ENCODE results near the gene MACC1.

The MACC1 gene

GRCh38 chr7:20219446-20220292 is 2.5 kb upstream of the MACC1 start:
- Histone ChIP-seq H3K4me3 (ENCODE audit: low read depth, low read length, poor library complexity, severe bottlenecking) (peak overlapping the region; percentile 65), H3K79me2 (ENCODE audit: insufficient read depth, low read length) (peaks cover 23% of the 10 kb centered on the region), H3K36me3 (ENCODE audit: insufficient read depth, low read length) (no peaks in the 10 kb centered on the region), H3K9me2 (ENCODE audit: low read depth, low read length) (no peaks in the 10 kb centered on the region), H3K27ac (ENCODE audit: low read depth, low read length, poor library complexity, severe bottlenecking) (peak overlapping the region; percentile 96), H3K4me1 (ENCODE audit: insufficient read depth, low read length, severe bottlenecking) (peaks cover 93% of the 10 kb centered on the region), H3K9me3 (ENCODE audit: low read length) (no peaks in the 10 kb centered on the region), H2AFZ (ENCODE audit: low read length) (no peak overlapping the region), H3K4me2 (ENCODE audit: low read length) (peak overlapping the region; percentile 66), H3F3A (ENCODE audit: insufficient read depth, low read length) (peaks cover 18% of the 10 kb centered on the region), H3K9ac (ENCODE audit: low read length) (peak overlapping the region; percentile 67), H3K27me3 (ENCODE audit: insufficient read depth, low read length) (no peaks in the 10 kb centered on the region), H4K20me1 (ENCODE audit: insufficient read depth, low read length) (no peaks in the 10 kb centered on the region)
- TF ChIP-seq CTCF (IDR thresholded peaks at IDR 0.05; ENCODE audit: low read length) = peak; percentile 20; the same call in 1 of the 2 replicates
- no peak for TF ChIP-seq EZH2 (IDR thresholded peaks at IDR 0.05; ENCODE audit: borderline replicate concordance, low read length)

- H3K9me3 ChIP-seq (ENCODE audit: low read length) = no peaks in the 10 kb centered on the region
- H3K9me2 ChIP-seq (ENCODE audit: low read depth, low read length) = no peaks in the 10 kb centered on the region
- peak overlapping the region; percentile 65 for H3K4me3 ChIP-seq (ENCODE audit: low read depth, low read length, poor library complexity, severe bottlenecking)
- H2AFZ ChIP-seq (ENCODE audit: low read length) = no peak overlapping the region
- peak overlapping the region; percentile 96 for H3K27ac ChIP-seq (ENCODE audit: low read depth, low read length, poor library complexity, severe bottlenecking)
- no peaks in the 10 kb centered on the region for H3K27me3 ChIP-seq (ENCODE audit: insufficient read depth, low read length)
- H3K9ac ChIP-seq (ENCODE audit: low read length) = peak overlapping the region; percentile 57
- TF ChIP-seq CTCF (IDR thresholded peaks at IDR 0.05; ENCODE audit: low read length) = no peak
- TF ChIP-seq EZH2 (IDR thresholded peaks at IDR 0.05; ENCODE audit: borderline replicate concordance, low read length) = no peak
- peaks cover 2% of the 10 kb centered on the region; the same call in 1 of the 2 replicates for H3K36me3 ChIP-seq (ENCODE audit: insufficient read depth, low read length)
- H3K79me2 ChIP-seq (ENCODE audit: insufficient read depth, low read length) = peaks cover 29% of the 10 kb centered on the region
- no peaks in the 10 kb centered on the region for H4K20me1 ChIP-seq (ENCODE audit: insufficient read depth, low read length)
- H3K4me1 ChIP-seq (ENCODE audit: insufficient read depth, low read length, severe bottlenecking) = peaks cover 89% of the 10 kb centered on the region
- H3F3A ChIP-seq (ENCODE audit: insufficient read depth, low read length) = peaks cover 18% of the 10 kb centered on the region
- peak overlapping the region; percentile 66 for H3K4me2 ChIP-seq (ENCODE audit: low read length)
Observed at GRCh38 chr7:20219062-20219445, 1.9 kb upstream of the MACC1 start.

- peak overlapping the region; percentile 66 for H3K4me2 ChIP-seq (ENCODE audit: low read length)
- H2AFZ ChIP-seq (ENCODE audit: low read length) = no peak overlapping the region
- no peaks in the 10 kb centered on the region for H3K27me3 ChIP-seq (ENCODE audit: insufficient read depth, low read length)
Observed at GRCh38 chr7:20218279-20218678, 1.1 kb upstream of the MACC1 start.

More at GRCh38 chr7:20218279-20218678, 1.1 kb upstream of the MACC1 start:
- Histone ChIP-seq H3K27ac (ENCODE audit: low read depth, low read length, poor library complexity, severe bottlenecking) (peak overlapping the region; percentile 96), H3K9ac (ENCODE audit: low read length) (peak overlapping the region; percentile 57), H3K79me2 (ENCODE audit: insufficient read depth, low read length) (peaks cover 36% of the 10 kb centered on the region), H4K20me1 (ENCODE audit: insufficient read depth, low read length) (no peaks in the 10 kb centered on the region), H3K36me3 (ENCODE audit: insufficient read depth, low read length) (peaks cover 9% of the 10 kb centered on the region), H3K9me2 (ENCODE audit: low read depth, low read length) (no peaks in the 10 kb centered on the region), H3F3A (ENCODE audit: insufficient read depth, low read length) (peaks cover 18% of the 10 kb centered on the region), H3K4me1 (ENCODE audit: insufficient read depth, low read length, severe bottlenecking) (peaks cover 81% of the 10 kb centered on the region), H3K4me3 (ENCODE audit: low read depth, low read length, poor library complexity, severe bottlenecking) (peak overlapping the region; percentile 65), H3K9me3 (ENCODE audit: low read length) (no peaks in the 10 kb centered on the region)
- no peak for TF ChIP-seq CTCF (IDR thresholded peaks at IDR 0.05; ENCODE audit: low read length)
- TF ChIP-seq EZH2 (IDR thresholded peaks at IDR 0.05; ENCODE audit: borderline replicate concordance, low read length) = no peak

All from OCI-LY1 (cell line).